Hepatocyte (in vitro differentiated cells): ENCODE data around the gene CWH43.

Experiments used
- EZH2 ChIP-seq: fragments of 200-600 bp; sonication (generic); IDR thresholded peaks from 2 replicates; pipeline ENCODE4 v1.6.1; 2016; ENCODE audit warnings: antibody characterized with exemption, mild to moderate bottlenecking, borderline replicate concordance
- TF ChIP-seq, protein P1 (sequence below): fragments of 200-600 bp; sonication (generic); IDR thresholded peaks from 2 replicates; pipeline ENCODE4 v1.5.1; 2016; ENCODE audit warnings: antibody characterized with exemption, mild to moderate bottlenecking; ENCODE audit not compliant: poor library complexity

DNA sequence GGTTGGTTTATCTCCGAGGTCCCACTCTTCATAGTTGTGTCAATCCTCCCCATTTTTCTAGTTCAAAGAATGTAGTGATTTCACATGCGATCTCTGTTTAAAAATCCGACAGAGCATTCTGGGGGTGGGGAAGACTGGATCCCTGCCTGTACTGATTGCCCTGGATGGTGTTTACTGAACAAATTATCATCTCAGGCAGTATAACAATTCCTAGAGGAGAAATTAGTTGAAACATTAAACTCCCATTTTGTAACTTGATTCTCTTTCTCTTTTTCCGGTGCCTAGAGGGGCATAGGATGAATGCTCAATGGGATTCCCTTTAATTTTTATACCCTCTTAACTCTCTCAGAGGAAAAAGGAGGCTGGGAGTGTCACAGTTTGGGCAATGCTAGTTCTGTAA is 10.0 kb upstream of the CWH43 start:
- TF ChIP-seq, protein P1, sequence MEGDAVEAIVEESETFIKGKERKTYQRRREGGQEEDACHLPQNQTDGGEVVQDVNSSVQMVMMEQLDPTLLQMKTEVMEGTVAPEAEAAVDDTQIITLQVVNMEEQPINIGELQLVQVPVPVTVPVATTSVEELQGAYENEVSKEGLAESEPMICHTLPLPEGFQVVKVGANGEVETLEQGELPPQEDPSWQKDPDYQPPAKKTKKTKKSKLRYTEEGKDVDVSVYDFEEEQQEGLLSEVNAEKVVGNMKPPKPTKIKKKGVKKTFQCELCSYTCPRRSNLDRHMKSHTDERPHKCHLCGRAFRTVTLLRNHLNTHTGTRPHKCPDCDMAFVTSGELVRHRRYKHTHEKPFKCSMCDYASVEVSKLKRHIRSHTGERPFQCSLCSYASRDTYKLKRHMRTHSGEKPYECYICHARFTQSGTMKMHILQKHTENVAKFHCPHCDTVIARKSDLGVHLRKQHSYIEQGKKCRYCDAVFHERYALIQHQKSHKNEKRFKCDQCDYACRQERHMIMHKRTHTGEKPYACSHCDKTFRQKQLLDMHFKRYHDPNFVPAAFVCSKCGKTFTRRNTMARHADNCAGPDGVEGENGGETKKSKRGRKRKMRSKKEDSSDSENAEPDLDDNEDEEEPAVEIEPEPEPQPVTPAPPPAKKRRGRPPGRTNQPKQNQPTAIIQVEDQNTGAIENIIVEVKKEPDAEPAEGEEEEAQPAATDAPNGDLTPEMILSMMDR, result no peak
- no peak for TF ChIP-seq EZH2
